Measurements from ENCODE around the gene SMYD3.

The SMYD3 gene

DNA sequence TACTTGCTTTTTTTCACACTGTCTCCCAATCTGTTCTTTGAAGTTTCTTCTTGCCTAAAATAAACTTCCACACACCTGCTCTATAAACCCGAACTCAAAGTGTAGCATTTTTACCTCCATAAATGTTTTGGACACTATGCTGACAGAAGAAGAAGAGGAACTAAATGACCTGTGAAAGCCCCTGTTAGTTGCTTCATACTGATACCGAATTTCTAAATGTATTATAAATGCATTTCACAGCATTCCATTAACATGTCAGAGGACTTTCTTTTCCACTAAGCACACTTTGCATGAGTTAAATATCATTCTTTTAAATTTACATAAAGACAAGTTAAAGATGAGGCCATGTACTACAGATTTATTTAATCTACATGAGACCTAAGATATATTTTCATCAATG is 281.0 kb downstream of the SMYD3 start:
- TF ChIP-seq, protein P1, sequence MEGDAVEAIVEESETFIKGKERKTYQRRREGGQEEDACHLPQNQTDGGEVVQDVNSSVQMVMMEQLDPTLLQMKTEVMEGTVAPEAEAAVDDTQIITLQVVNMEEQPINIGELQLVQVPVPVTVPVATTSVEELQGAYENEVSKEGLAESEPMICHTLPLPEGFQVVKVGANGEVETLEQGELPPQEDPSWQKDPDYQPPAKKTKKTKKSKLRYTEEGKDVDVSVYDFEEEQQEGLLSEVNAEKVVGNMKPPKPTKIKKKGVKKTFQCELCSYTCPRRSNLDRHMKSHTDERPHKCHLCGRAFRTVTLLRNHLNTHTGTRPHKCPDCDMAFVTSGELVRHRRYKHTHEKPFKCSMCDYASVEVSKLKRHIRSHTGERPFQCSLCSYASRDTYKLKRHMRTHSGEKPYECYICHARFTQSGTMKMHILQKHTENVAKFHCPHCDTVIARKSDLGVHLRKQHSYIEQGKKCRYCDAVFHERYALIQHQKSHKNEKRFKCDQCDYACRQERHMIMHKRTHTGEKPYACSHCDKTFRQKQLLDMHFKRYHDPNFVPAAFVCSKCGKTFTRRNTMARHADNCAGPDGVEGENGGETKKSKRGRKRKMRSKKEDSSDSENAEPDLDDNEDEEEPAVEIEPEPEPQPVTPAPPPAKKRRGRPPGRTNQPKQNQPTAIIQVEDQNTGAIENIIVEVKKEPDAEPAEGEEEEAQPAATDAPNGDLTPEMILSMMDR (conservative IDR thresholded peaks at IDR 0.05; ENCODE audit: low read depth, low read length) = no peak
- H3K27ac ChIP-seq = no peak overlapping the region
- no peak overlapping the region for H2AFZ ChIP-seq (ENCODE audit: low read depth)
- no peak overlapping the region for H3K4me3 ChIP-seq (IDR thresholded peaks at IDR 0.05; ENCODE audit: insufficient read depth, low read depth, low read length)
- no peaks in the 10 kb centered on the region for H3K27me3 ChIP-seq (ENCODE audit: insufficient read depth, low read depth)
- H3K79me2 ChIP-seq (ENCODE audit: insufficient read depth, low read depth) = no peaks in the 10 kb centered on the region
- no peak overlapping the region for H3K9ac ChIP-seq
- no peak overlapping the region for H3K4me2 ChIP-seq
- H3K36me3 ChIP-seq (ENCODE audit: insufficient read depth) = no peaks in the 10 kb centered on the region
- no peaks in the 10 kb centered on the region for H3K4me1 ChIP-seq (ENCODE audit: low read depth, poor library complexity, severe bottlenecking)
- no peaks in the 10 kb centered on the region for H4K20me1 ChIP-seq (ENCODE audit: insufficient read depth)

DNA sequence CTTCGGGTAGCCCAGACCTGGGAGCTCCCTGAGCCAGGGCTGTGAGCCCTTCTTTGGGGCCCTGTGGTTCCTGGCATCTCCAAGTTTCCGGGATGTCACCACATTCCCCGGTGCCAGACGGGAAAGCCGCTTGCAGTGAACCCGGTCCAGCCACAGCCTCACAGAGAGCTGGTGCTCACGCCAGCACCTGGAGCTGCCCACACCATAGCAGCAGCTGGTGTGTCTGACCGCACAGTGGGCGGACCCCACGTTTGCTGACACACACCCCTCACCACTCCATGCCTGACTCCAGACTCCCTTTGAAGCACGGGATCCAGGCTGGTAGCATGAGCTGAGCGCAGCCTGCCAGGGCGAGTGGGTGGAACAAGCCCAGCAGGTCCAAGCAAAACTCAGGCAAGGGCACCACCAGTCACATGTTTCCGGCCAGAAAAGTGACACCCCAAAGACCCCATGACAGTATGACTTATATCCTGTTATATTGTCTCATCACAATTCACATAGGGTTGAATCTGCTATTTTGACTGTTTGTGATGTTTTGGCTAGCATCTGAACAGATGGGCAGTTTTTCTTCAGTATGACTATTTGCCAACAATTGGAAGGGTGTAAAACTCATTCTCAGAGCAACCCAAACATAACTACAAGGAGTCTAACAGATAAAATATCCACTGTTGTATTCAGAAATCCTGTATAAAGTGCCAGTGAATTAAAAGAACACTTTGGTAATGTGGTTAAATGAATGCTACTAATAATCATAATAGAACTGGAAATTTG is 285.4 kb downstream of the SMYD3 start:
- H3K9ac ChIP-seq = no peak overlapping the region
- no peaks in the 10 kb centered on the region for H3K79me2 ChIP-seq (ENCODE audit: insufficient read depth, low read depth)
- no peak overlapping the region for H3K4me3 ChIP-seq (IDR thresholded peaks at IDR 0.05; ENCODE audit: insufficient read depth, low read depth, low read length)
- TF ChIP-seq, protein P1 (conservative IDR thresholded peaks at IDR 0.05; ENCODE audit: low read depth, low read length) = no peak
- no peaks in the 10 kb centered on the region for H4K20me1 ChIP-seq (ENCODE audit: insufficient read depth)
- no peak overlapping the region for H3K4me2 ChIP-seq
- peaks cover 9% of the 10 kb centered on the region for H3K4me1 ChIP-seq (ENCODE audit: low read depth, poor library complexity, severe bottlenecking)
- no peaks in the 10 kb centered on the region for H3K36me3 ChIP-seq (ENCODE audit: insufficient read depth)
- H3K27me3 ChIP-seq (ENCODE audit: insufficient read depth, low read depth) = no peaks in the 10 kb centered on the region
- H3K27ac ChIP-seq = no peak overlapping the region
- H2AFZ ChIP-seq (ENCODE audit: low read depth) = no peak overlapping the region

DNA sequence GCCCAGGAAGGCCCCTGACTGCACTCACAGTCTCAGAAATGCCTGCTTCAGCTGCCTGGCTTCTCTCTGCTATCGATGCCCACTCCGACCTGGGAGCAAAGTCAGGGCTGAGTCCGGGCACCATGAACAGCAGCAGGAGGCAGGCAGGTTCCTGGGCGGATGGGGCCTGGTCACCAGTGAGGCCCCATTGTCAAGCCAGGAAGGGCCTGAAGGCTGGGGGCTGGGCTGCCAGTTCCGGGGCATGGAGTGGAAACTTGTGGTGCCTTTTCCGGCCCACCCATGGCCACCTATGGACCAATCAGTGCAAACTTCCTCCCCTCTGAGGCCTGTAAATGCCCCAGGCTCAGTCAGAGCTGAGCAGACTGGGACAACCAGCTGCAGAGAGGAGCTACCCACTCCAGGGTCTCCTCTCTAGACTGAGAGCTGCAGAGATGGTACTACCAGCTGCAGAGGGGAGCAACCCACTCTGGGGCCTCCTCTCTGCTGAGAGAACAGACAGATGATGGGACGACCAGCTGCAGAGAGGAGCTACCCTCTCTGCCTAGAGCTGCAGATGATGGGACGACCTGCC is 286.5 kb downstream of the SMYD3 start:
- Histone ChIP-seq H3K4me1 (ENCODE audit: low read depth, poor library complexity, severe bottlenecking) (peaks cover 9% of the 10 kb centered on the region), H3K27ac (no peak overlapping the region), H3K27me3 (ENCODE audit: insufficient read depth, low read depth) (no peaks in the 10 kb centered on the region), H3K4me3 (IDR thresholded peaks at IDR 0.05; ENCODE audit: insufficient read depth, low read depth, low read length) (no peak overlapping the region), H3K9ac (no peak overlapping the region), H3K4me2 (no peak overlapping the region), H2AFZ (ENCODE audit: low read depth) (no peak overlapping the region), H3K79me2 (ENCODE audit: insufficient read depth, low read depth) (no peaks in the 10 kb centered on the region), H3K36me3 (ENCODE audit: insufficient read depth) (no peaks in the 10 kb centered on the region), H4K20me1 (ENCODE audit: insufficient read depth) (no peaks in the 10 kb centered on the region)
- TF ChIP-seq, protein P1 (conservative IDR thresholded peaks at IDR 0.05; ENCODE audit: low read depth, low read length) = no peak

DNA sequence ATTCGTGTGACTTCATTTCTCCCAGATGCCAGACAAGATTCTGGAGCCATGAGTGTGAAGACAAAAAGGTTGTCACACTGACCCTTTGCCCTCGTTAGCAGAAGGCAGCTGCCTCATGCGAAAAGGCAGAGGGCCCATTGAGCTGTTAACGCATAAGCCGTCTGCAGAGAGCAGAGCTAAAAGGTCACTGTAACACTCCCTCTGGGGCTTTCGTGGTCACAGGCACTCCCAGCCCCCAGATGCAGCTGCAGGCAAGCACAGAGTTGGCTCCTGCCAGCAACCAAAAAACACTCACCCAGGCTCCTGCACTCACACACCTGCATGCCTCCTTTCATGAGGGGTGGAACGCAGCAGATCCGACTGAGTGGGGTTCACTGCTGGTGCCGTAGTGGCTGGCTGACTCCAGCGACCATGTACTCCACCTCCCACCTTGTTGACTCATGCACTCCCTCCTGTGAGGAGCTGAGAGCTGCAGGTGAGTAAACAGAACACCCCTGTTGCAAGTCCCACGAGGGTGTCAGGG is 287.5 kb downstream of the SMYD3 start:
- H3K9ac ChIP-seq = no peak overlapping the region
- H3K4me2 ChIP-seq = no peak overlapping the region
- no peak overlapping the region for H3K4me3 ChIP-seq (IDR thresholded peaks at IDR 0.05; ENCODE audit: insufficient read depth, low read depth, low read length)
- no peak overlapping the region for H2AFZ ChIP-seq (ENCODE audit: low read depth)
- no peaks in the 10 kb centered on the region for H3K27me3 ChIP-seq (ENCODE audit: insufficient read depth, low read depth)
- H3K27ac ChIP-seq = no peak overlapping the region
- no peaks in the 10 kb centered on the region for H3K79me2 ChIP-seq (ENCODE audit: insufficient read depth, low read depth)
- H3K4me1 ChIP-seq (ENCODE audit: low read depth, poor library complexity, severe bottlenecking) = peaks cover 9% of the 10 kb centered on the region
- TF ChIP-seq, protein P1 (conservative IDR thresholded peaks at IDR 0.05; ENCODE audit: low read depth, low read length) = no peak
- no peaks in the 10 kb centered on the region for H3K36me3 ChIP-seq (ENCODE audit: insufficient read depth)
- H4K20me1 ChIP-seq (ENCODE audit: insufficient read depth) = no peaks in the 10 kb centered on the region
